H1 (cell line): ENCODE results near the gene DPF3. TPM values are rescaled to one million over a fixed set of nuclear protein-coding genes. Genes with fewer than 3 reads are reported as not detected.

Experiments
- CTCF ChIA-PET: fragments of 300-600 bp; sonication (Branson Sonifier 250); formaldehyde crosslinking; loops from one replicate; lab custom pipeline; 2021; ENCODE audit not compliant: partially characterized antibody; lab: Charles Lee
- POLR2A ChIA-PET: fragments of 300-600 bp; sonication (Branson Sonifier 250); formaldehyde crosslinking; loops from one replicate; lab custom pipeline; 2021; ENCODE audit warnings: inconsistent platforms; ENCODE audit not compliant: partially characterized antibody; lab: Charles Lee
- DNase-seq, 2 experiments: peaks; one replicate each; pipeline versions ENCODE4 v3.0.0 to v3.0.0-alpha.2; 2010 to 2022; ENCODE audit warnings: low spot score in 2 of 2, low read depth in 1 of 2, mixed read lengths in 1 of 2
- FAIRE-seq: peaks from 2 replicates; lab custom pipeline; 2011; peaks lifted over from hg19 to GRCh38; lab: Jason Lieb, UNC
- H2AFZ ChIP-seq: 2 replicates; pipeline ENCODE4 v1.8.1; 2012; ENCODE audit warnings: low read length, inconsistent platforms
- H2AK5ac ChIP-seq: 2 replicates; pipeline ENCODE4 v1.6.1; 2013; ENCODE audit warnings: low read depth, low read length
- H2BK120ac ChIP-seq: replicated peaks from 2 replicates; pipeline ENCODE3; 2013; ENCODE audit warnings: low read depth, low read length, inconsistent platforms
- H2BK12ac ChIP-seq: 2 replicates; pipeline ENCODE4 v1.6.1; 2013; ENCODE audit warnings: low read depth, low read length
- H2BK15ac ChIP-seq: 2 replicates; pipeline ENCODE4 v1.6.1; 2013; ENCODE audit warnings: low read length
- H2BK20ac ChIP-seq: 2 replicates; pipeline ENCODE4 v1.6.1; 2013; ENCODE audit warnings: low read length
- H2BK5ac ChIP-seq: 2 replicates; pipeline ENCODE4 v1.6.1; 2013; ENCODE audit warnings: low read depth, low read length
- H3K14ac ChIP-seq: 2 replicates; pipeline ENCODE4 v1.6.1; 2013; ENCODE audit warnings: inconsistent platforms; ENCODE audit not compliant: insufficient read length
- H3K18ac ChIP-seq: 2 replicates; pipeline ENCODE4 v1.6.1; 2013; ENCODE audit warnings: low read length; ENCODE audit errors: extremely low read depth
- H3K23ac ChIP-seq: 2 replicates; pipeline ENCODE4 v1.6.1; 2013; ENCODE audit warnings: inconsistent platforms; ENCODE audit not compliant: insufficient read length
- H3K23me2 ChIP-seq: 2 replicates; pipeline ENCODE4 v1.6.1; 2013; ENCODE audit warnings: low read depth, low read length
- H3K27ac ChIP-seq: 2 replicates; pipeline ENCODE4 v1.6.1; 2011; ENCODE audit warnings: low read depth, low read length, inconsistent platforms
- H3K27me3 ChIP-seq, 4 experiments: replicated peaks in 1 of 4; 1 replicate in 1 of 4; 2 replicates in 3 of 4; pipeline versions ENCODE4 v1.6.1 to v1.8.1; 2011 to 2013; ENCODE audit warnings: low read length in 3 of 4, mild to moderate bottlenecking in 3 of 4, inconsistent platforms in 2 of 4, mixed read lengths in 2 of 4, moderate library complexity in 1 of 4; ENCODE audit not compliant: control insufficient read depth in 3 of 4, insufficient read depth in 3 of 4; ENCODE audit errors: extremely low read depth in 1 of 4
- H3K36me3 ChIP-seq, 4 experiments: 2 replicates each; pipeline versions ENCODE4 v1.6.1 to v1.8.1; 2011 to 2013; ENCODE audit warnings: mild to moderate bottlenecking in 4 of 4, low read length in 3 of 4, moderate library complexity in 2 of 4, control low read depth in 1 of 4, inconsistent platforms in 1 of 4; ENCODE audit not compliant: insufficient read depth in 4 of 4, control insufficient read depth in 2 of 4
- H3K4ac ChIP-seq: replicated peaks from 2 replicates; pipeline ENCODE3; 2013; ENCODE audit warnings: low read length, low read depth, mixed read lengths, inconsistent platforms; ENCODE audit not compliant: insufficient read length
- H3K4me1 ChIP-seq, 4 experiments: replicated peaks in 1 of 4; 1 replicate in 1 of 4; 2 replicates in 3 of 4; pipeline versions ENCODE4 v1.6.1 to v1.8.1; 2011 to 2013; ENCODE audit warnings: low read length in 3 of 4, inconsistent platforms in 2 of 4, mixed read lengths in 1 of 4; ENCODE audit not compliant: insufficient read depth in 4 of 4, control insufficient read depth in 3 of 4
- H3K4me2 ChIP-seq, 2 experiments: 2 replicates each; pipeline versions ENCODE4 v1.6.1 to v1.8.1; 2011 to 2013; ENCODE audit warnings: low read depth in 2 of 2, low read length in 2 of 2, control low read depth in 1 of 2, inconsistent platforms in 1 of 2, mild to moderate bottlenecking in 1 of 2; ENCODE audit not compliant: insufficient read depth in 1 of 2
- H3K4me3 ChIP-seq, 4 experiments: fragments of 200-600, 300-600 bp in 1 of 4; sonication (generic), shearing (Covaris generic), sonication (Bioruptor Twin) in 1 of 4; 2 replicates each; pipeline versions ENCODE4 v1.5.1 to v1.8.1; 2011 to 2016; ENCODE audit warnings: low read length in 4 of 4, low read depth in 3 of 4, control low read depth in 2 of 4, inconsistent platforms in 2 of 4, mild to moderate bottlenecking in 2 of 4, mixed read lengths in 1 of 4, moderate library complexity in 1 of 4; ENCODE audit not compliant: insufficient read depth in 2 of 4; ENCODE audit errors: extremely low read depth in 1 of 4
- H3K56ac ChIP-seq: replicated peaks from 2 replicates; pipeline ENCODE3; 2013; ENCODE audit warnings: low read depth, mild to moderate bottlenecking, mixed read lengths, low read length, inconsistent platforms; ENCODE audit not compliant: insufficient read length
- H3K79me1 ChIP-seq: 2 replicates; pipeline ENCODE4 v1.6.1; 2013; ENCODE audit warnings: low read depth, low read length, control low read depth
- H3K79me2 ChIP-seq, 2 experiments: 2 replicates each; pipeline versions ENCODE4 v1.6.1 to v1.8.1; 2012 to 2013; ENCODE audit warnings: low read length in 2 of 2, mild to moderate bottlenecking in 2 of 2, inconsistent platforms in 1 of 2; ENCODE audit not compliant: insufficient read depth in 2 of 2, control insufficient read depth in 1 of 2
- H3K9ac ChIP-seq, 4 experiments: replicated peaks in 1 of 4; 1 replicate in 1 of 4; 2 replicates in 3 of 4; pipeline versions ENCODE4 v1.6.1 to v1.8.1; 2011 to 2013; ENCODE audit warnings: low read depth in 3 of 4, low read length in 3 of 4, control low read depth in 2 of 4, mild to moderate bottlenecking in 2 of 4, moderate library complexity in 2 of 4, inconsistent platforms in 1 of 4; ENCODE audit errors: extremely low read depth in 1 of 4
- H3K9me3 ChIP-seq, 2 experiments: 2 replicates each; pipeline versions ENCODE4 v1.6.1 to v1.8.1; 2012 to 2013; ENCODE audit warnings: mild to moderate bottlenecking in 2 of 2, moderate library complexity in 2 of 2, control low read depth in 1 of 2, inconsistent platforms in 1 of 2, low read depth in 1 of 2, low read length in 1 of 2, mixed read lengths in 1 of 2; ENCODE audit not compliant: insufficient read depth in 2 of 2
- H4K20me1 ChIP-seq, 2 experiments: replicated peaks in 1 of 2; 2 replicates each; pipeline versions ENCODE3 to v1.8.1; 2011 to 2013; ENCODE audit warnings: inconsistent platforms in 2 of 2, low read length in 2 of 2, mild to moderate bottlenecking in 1 of 2; ENCODE audit not compliant: insufficient read depth in 2 of 2, control insufficient read depth in 1 of 2
- H4K5ac ChIP-seq: 2 replicates; pipeline ENCODE4 v1.6.1; 2013; ENCODE audit warnings: low read length, low read depth, mixed read lengths, inconsistent platforms; ENCODE audit not compliant: insufficient read length
- H4K8ac ChIP-seq: 2 replicates; pipeline ENCODE4 v1.8.0; 2013; ENCODE audit warnings: mild to moderate bottlenecking, moderate library complexity, low read length, inconsistent platforms; ENCODE audit not compliant: insufficient read depth; ENCODE audit errors: extremely low read depth
- H4K91ac ChIP-seq: replicated peaks from 2 replicates; pipeline ENCODE3; 2013; ENCODE audit warnings: low read length, mixed read lengths, inconsistent platforms; ENCODE audit not compliant: insufficient read length
- CREB1 ChIP-seq: IDR thresholded peaks from 2 replicates; pipeline ENCODE4 v1.6.1; 2012; ENCODE audit warnings: inconsistent platforms
- KDM1A ChIP-seq: fragments of 200-600, 300-600 bp; sonication (generic); IDR thresholded peaks from 2 replicates; pipeline ENCODE4 v1.7.1; 2016; ENCODE audit warnings: mild to moderate bottlenecking, low read length, borderline replicate concordance
- RBBP5 ChIP-seq: IDR thresholded peaks from 2 replicates; pipeline ENCODE4 v1.7.1; 2012; ENCODE audit warnings: low read depth, mild to moderate bottlenecking, inconsistent platforms, low read length, moderate library complexity, borderline replicate concordance
- YY1 ChIP-seq: IDR thresholded peaks from 2 replicates; pipeline ENCODE4 v1.6.1; 2011; ENCODE audit warnings: low read depth, mild to moderate bottlenecking, low read length
- WGBS, 2 experiments: shearing (Covaris generic) in 1 of 2; methylation state at CpG; one replicate each; pipeline versions ENCODE4 v1.1.6 to v1.1.7; 2013 to 2015; ENCODE audit warnings: low lambda C conversion rate in 2 of 2, mixed read lengths in 2 of 2, inconsistent platforms in 1 of 2, low coverage in 1 of 2, missing lambda C conversion rate in 1 of 2; ENCODE audit not compliant: insufficient replicate concordance in 2 of 2, insufficient coverage in 1 of 2, insufficient read length in 1 of 2; ENCODE audit errors: extremely low coverage in 1 of 2, missing lambda C conversion rate in 1 of 2; 5-methylcytosine and 5-hydroxymethylcytosine counted together
- polyA plus RNA-seq, 7 experiments: library from polyadenylated mRNA; depleted of rRNA in 3 of 7; stranded (reverse) in 5 of 7; unstranded in 2 of 7; fragments of >200 nt in 5 of 7; fragments of 200-250 nt in 2 of 7; gene quantifications; 1 replicate in 5 of 7; 2 replicates in 1 of 7; 4 replicates in 1 of 7; pipeline versions ENCODE4 v1.2.1 to v1.2.3, GENCODE V29; 2011 to 2013; ENCODE audit warnings: missing spikeins in 2 of 7, mixed read lengths in 2 of 7
- total RNA-seq: library from RNA; stranded (reverse); fragmentation: NEBNext Ultra II Directional; extraction: Animal tissue kit (Norgen Biotek cat#: 25700); gene quantifications from 2 replicates; pipeline ENCODE4 v1.2.1, GENCODE V29; 2021

The DPF3 gene
- total and polyA plus RNA-seq, 2 of the 8 experiments (the other 6 are each of a cell fraction or from before 2014, with no cell fraction given), result 0.19 TPM; not detected in 1

- no peak overlapping the region for H2BK5ac ChIP-seq
- CTCF ChIA-PET, result interaction anchor here (0.8 kb wide), 1 partner anchor 93 kb away, joined by 3 read pairs; no protein-coding TSS in a partner anchor
- H3K79me2 ChIP-seq, result no peaks in the 10 kb centered on the region
- H3K4ac ChIP-seq, result no peak overlapping the region
- no peak overlapping the region for H4K8ac ChIP-seq
- no peaks in the 10 kb centered on the region for H3K23me2 ChIP-seq
- WGBS, 2 experiments, result 77% methylated on average over 14 of the region's 17 CpGs; no CpG with 5 or more reads in 1 of the 2 experiments
- H3K36me3 ChIP-seq, result no peaks in the 10 kb centered on the region
- no peaks in the 10 kb centered on the region for H4K20me1 ChIP-seq
- H2BK12ac ChIP-seq, result peak overlapping the region; percentile 84; the same call in 1 of the 2 replicates
- H3K18ac ChIP-seq, result no peak overlapping the region
- no peak overlapping the region for H4K5ac ChIP-seq
- no peak for TF ChIP-seq RBBP5
- no peak for TF ChIP-seq KDM1A
- no peak for TF ChIP-seq YY1
- peak; percentile 42; the same call in 1 of the 2 replicates for TF ChIP-seq CREB1
- no peaks in the 10 kb centered on the region for H3K79me1 ChIP-seq
- H3K9ac ChIP-seq, result no peak overlapping the region
- no peaks in the 10 kb centered on the region for H3K9me3 ChIP-seq
- POLR2A ChIA-PET, result no interaction called here
- H4K91ac ChIP-seq, result no peak overlapping the region
- H3K4me3 ChIP-seq, result no peak overlapping the region
- H2BK120ac ChIP-seq, result no peak overlapping the region
- H2BK20ac ChIP-seq, result no peak overlapping the region
- no peaks in the 10 kb centered on the region; a peak in 2 of 7 replicates for H3K27me3 ChIP-seq
- no peak overlapping the region for H3K27ac ChIP-seq
- no peak overlapping the region for H3K56ac ChIP-seq
- H2BK15ac ChIP-seq, result no peak overlapping the region
- H3K23ac ChIP-seq, result no peak overlapping the region
- peak overlapping the region; percentile 4; the same call in 1 of the 2 replicates for H2AFZ ChIP-seq
- H3K4me2 ChIP-seq, result no peak overlapping the region
- H3K14ac ChIP-seq, result no peak overlapping the region
- peaks cover 0 to 5% (median 2%) of the 10 kb centered on the region in 4 experiments; a peak in 2 of 7 replicates for H3K4me1 ChIP-seq
- DNase-seq (no peak), FAIRE-seq (no peak)
- no peak overlapping the region for H2AK5ac ChIP-seq
Observed at GRCh38 chr14:72812292-72812851, 81.5 kb downstream of the DPF3 start.
